Adrenal gland (tissue), 5 donors: ENCODE data around the gene TAP2.

Experiments
- POLR2A ChIP-seq, 2 donors: fragments of 450-650 bp; IDR thresholded peaks; one replicate each; pipeline ENCODE4 v1.6.1; 2017; ENCODE audit warnings: antibody characterized with exemption in 2 of 2, mild to moderate bottlenecking in 2 of 2, moderate library complexity in 1 of 2
- TF ChIP-seq, protein P1 (sequence below), 6 experiments: fragments of 450-650 bp in 4 of 6; fragments of 200-600 bp in 2 of 6; sonication (generic) in 1 of 6; IDR thresholded peaks; 1 replicate in 5 of 6; 2 replicates in 1 of 6; pipeline versions ENCODE4 v1.5.1 to v1.8.0; 2016 to 2021; ENCODE audit warnings: antibody characterized with exemption in 6 of 6, mild to moderate bottlenecking in 2 of 6, moderate library complexity in 1 of 6
- donor health status: DM: no; HTN: no; CAD: no.

DNA sequence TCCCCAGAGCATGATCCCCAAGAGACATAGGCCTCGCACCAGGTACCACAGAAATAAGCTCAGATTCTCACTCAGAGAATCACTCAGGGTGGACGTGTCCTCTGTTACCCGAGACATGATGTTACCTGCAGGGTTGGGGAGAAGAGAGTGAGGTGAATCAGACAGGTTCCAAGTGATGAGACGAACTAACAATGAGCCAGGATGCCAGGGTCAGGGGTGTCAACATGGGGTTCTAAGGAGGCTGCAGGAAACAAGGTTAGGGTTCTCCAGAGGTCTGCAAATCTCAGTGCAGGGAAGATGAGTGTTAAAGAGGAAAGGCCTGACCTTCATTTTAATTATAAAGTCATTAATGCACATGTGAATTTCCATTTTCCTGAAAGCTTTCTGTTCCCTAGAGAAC is 12.5 kb upstream of the TAP2 start:
- TF ChIP-seq, protein P1, sequence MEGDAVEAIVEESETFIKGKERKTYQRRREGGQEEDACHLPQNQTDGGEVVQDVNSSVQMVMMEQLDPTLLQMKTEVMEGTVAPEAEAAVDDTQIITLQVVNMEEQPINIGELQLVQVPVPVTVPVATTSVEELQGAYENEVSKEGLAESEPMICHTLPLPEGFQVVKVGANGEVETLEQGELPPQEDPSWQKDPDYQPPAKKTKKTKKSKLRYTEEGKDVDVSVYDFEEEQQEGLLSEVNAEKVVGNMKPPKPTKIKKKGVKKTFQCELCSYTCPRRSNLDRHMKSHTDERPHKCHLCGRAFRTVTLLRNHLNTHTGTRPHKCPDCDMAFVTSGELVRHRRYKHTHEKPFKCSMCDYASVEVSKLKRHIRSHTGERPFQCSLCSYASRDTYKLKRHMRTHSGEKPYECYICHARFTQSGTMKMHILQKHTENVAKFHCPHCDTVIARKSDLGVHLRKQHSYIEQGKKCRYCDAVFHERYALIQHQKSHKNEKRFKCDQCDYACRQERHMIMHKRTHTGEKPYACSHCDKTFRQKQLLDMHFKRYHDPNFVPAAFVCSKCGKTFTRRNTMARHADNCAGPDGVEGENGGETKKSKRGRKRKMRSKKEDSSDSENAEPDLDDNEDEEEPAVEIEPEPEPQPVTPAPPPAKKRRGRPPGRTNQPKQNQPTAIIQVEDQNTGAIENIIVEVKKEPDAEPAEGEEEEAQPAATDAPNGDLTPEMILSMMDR (IDR thresholded peaks at IDR 0.05): no peak
- no peak for TF ChIP-seq POLR2A (IDR thresholded peaks at IDR 0.05)
